ENCODE results near the gene URB1.

Gene URB1

DNA sequence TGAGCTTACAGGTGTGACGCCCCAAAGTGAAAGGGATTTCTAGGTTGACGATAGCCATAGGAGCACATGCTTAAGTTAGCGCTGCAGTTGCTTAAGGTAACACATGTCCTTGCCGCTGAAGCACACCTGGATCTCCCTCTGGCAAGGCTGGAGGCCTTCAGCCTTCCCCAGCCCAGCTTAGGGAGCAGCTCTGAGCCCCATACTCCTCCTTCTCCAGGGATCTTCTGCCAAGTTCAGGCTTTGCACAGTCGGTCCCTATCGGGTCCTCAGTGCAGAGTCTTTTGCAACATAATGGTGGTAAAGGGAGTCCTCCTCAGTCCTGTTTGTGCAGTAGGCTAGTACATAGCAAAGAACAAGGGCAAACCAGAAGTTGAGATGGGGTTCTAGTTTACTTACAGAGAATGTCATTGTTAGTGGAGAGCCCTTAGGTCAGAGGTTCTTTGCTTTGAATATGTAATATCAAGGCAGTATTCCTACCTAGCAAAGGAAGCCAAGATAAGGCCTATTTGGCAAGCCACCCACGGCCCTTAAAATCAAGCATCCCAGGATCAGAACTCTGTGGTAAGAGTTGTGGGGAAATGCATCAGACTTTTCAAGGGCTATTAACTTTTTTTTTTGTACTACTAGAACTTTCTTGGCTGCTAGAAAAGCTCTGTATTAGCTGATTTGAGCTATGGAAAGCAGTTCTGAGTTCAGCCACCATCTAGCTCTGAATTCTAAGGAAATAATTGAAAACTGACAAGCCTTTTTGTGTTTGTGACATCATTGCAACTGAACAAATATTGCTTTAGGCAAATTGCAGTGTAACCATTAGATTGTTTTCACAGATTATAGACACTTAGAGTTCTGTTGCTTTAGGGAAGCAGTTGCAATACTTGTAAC, 21.1 kb upstream of the URB1 start:
- TF ChIP-seq GATA2 (IDR thresholded peaks at IDR 0.05; ENCODE audit: low read depth, low read length) = no peak
- TF ChIP-seq GATA3 (IDR thresholded peaks at IDR 0.05; ENCODE audit: low read depth, low read length) = no peak

DNA sequence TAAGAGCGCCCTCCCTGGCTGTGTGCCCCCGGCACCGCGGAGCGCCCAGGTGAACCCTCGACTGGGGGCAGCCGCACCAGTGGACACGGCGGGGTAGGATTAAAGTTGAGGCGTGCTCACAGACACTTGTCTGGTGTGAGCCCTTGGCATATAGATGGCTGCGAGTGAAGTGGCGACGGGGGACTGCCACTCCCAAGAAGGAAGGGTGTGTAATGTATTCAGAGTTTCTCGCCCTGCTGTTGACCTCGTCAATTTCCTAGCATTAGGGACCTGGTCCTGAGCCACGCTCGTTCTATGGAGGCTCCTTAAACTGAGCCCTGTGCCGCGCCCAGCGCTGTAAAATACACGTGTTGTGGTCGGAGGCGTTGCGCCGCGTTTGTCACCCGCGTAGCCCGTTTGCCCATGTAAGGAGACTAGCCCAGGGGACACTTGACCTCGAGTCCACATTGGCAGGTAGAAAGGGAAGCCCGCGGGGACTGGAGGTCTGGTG, 20.2 kb upstream of the URB1 start:
- TF ChIP-seq GATA2 (IDR thresholded peaks at IDR 0.05; ENCODE audit: low read depth, low read length) = no peak
- no peak for TF ChIP-seq GATA3 (IDR thresholded peaks at IDR 0.05; ENCODE audit: low read depth, low read length)

DNA sequence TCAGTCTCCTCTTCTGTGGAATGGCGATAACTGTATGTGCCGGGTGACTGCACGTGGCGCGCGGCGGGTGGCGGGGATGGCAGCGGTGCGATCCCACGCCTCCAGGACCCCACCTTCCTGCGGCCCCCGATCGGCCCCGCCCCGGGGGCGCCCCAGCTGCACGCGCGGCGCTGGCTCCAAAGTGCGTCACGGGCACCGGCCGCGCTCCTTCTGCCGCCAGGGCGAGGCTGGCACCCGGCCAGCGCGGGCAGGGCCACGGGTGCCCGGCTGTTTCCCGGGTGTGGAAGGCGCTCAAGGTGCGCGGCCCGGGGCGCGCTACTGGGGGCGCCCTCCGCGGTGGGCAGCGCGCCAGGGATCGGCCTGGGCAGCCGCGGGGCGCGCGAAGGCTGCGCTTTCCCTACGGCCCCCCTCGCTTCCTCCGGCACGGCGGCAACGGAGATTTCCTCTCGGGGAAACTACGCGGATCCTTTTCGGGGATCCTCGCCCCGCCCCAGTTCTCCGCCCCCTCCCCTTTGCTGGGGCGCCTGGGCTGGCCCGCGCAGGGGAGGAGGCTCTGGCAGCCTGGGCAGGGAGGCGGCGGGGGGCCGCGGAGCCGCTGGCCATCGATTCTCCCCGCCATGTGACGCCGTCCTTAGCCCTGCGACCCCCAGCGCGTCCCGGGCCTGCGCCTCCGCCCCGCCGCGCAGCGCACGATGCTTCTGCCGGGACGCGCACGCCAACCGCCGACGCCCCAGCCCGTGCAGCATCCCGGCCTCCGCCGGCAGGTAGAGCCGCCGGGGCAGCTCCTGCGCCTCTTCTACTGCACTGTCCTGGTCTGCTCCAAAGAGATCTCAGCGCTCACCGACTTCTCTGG, 19.6 kb upstream of the URB1 start, which contains the start of gene EVA1C:
EVA1C (plus strand) TSS at position 545 of the 853 bp plus-strand sequence; CDS start at position 693, 148 bp downstream.
- TF ChIP-seq GATA3 (IDR thresholded peaks at IDR 0.05; ENCODE audit: low read depth, low read length) = no peak
- no peak for TF ChIP-seq GATA2 (IDR thresholded peaks at IDR 0.05; ENCODE audit: low read depth, low read length)

DNA sequence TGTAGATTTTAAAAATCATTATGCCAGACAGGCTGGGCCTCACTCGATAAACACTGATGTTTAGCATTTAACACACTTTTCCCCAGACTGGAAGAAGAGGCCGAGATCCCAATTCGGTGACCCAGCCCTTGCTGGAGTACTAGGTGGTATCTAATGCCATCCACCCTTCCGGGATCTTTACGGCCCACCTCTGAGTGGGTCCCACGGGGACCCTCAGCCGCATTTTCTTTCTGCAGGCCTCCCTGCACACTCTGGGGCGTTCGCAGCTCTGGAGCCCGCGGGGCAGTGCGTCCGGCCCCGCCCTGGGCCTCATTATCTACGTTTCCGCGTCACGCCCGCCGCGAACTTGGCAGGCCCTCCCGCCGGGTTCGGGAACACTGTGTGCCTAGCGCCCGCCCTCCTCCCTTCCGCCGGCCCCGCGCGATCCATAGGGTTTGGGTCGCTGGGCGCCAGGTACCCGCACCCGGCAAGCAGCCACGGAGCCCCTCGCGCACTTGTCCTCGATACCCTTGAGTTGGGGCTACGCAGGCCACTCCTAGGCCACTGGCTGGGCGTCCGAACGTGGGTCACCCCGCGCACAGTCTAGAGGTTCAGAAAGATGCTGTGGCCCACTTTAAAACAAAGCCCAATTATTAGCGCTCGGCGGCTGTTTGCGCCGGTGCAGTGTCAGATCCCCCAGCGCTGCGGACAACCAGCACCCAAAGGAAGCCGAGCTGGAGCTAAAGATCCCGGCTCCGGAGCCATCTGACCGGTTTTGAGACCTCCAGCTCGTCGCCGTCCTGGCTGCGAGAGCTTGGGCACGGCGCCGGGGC, 18.7 kb upstream of the URB1 start:
- TF ChIP-seq GATA3 (IDR thresholded peaks at IDR 0.05; ENCODE audit: low read depth, low read length) (no peak), GATA2 (IDR thresholded peaks at IDR 0.05; ENCODE audit: low read depth, low read length) (no peak)

DNA sequence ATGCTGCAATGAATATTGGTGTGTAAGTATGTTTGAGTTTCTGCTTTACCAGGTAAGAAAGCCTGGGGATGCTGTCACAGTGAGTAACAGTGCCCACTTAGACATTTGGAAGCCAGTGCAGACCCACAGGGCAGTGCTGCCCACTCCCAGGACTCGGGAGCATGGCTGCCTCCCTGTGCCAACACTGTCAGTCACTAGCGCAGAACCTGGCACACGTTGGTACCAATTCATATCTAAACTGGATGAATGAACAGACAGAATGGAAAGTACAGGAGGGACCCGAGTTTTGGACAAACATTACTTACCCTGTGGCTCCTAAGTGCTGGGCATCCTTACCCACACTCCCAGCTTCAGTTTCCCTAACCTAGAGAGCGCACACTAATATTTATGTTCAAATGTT, 18.1 kb upstream of the URB1 start:
- TF ChIP-seq GATA3 (IDR thresholded peaks at IDR 0.05; ENCODE audit: low read depth, low read length) (no peak), GATA2 (IDR thresholded peaks at IDR 0.05; ENCODE audit: low read depth, low read length) (no peak)

DNA sequence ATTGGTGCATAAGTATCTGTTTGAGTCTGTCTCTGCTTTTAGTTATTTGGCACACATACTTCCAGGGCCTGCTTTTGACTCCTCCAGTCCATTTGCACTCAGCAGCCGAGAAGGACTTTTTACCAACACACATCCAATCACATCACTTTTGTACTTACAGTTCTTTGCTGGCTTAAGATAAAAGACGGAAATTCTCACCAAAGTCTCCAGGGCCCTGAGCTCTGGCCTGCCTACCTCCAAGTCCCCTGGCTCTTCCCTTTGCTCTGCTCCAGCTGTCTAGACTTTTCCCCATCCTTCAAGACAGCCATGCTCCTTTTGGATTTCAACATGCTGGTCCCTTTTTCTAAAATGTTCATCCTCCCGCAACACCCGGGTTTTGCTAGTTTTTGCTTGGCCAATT, 17.5 kb upstream of the URB1 start:
- TF ChIP-seq GATA2 (IDR thresholded peaks at IDR 0.05; ENCODE audit: low read depth, low read length) (no peak), GATA3 (IDR thresholded peaks at IDR 0.05; ENCODE audit: low read depth, low read length) (no peak)

DNA sequence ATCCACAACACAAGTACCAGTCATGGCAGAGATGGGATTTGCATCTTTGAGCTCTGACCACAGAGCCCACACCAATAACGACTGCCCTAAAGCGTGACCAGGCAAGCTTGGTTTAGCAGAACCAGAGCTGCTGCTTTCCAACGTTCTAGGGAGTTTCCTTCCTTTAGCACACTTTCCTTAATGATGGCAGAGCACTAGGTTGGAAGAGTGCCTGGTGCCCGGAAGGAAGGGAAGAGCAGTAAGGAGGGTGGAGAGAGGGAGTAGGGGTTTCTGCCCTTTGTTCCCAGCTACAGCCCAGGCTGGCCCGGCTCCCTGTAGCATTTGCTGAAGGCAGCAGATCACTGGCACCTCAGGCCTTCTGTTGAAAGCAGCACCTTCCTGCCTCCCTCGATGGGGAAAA, 13.6 kb upstream of the URB1 start:
- TF ChIP-seq GATA3 (IDR thresholded peaks at IDR 0.05; ENCODE audit: low read depth, low read length) = no peak
- TF ChIP-seq GATA2 (IDR thresholded peaks at IDR 0.05; ENCODE audit: low read depth, low read length) = no peak

DNA sequence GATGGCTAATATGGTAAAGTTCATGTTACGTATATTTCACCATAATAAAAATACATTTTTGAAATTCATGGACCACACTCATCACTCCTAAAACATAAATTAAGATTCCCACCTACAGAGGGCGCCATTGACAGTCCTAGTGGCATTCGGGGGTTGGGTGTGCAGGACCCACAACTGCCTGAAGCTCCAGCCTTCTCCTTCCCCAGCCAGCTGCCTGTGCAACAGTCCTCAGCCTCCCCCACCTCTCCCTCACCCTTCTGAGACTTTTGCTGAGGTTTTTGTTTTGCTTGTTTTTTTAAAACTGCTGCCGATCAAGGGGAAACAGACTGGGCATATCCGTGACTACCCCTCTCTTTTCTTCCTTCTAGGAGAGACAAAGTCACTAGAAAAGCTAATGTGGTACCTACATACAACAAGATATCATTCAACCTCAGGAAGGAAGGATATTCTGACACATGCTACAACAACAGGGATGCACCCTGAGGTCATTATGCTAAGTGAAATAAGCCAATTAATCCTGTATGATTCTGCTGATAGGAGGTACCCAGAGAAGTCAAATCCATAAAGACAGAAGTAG, 10.5 kb upstream of the URB1 start:
- TF ChIP-seq GATA2 (IDR thresholded peaks at IDR 0.05; ENCODE audit: low read depth, low read length) = no peak
- no peak for TF ChIP-seq GATA3 (IDR thresholded peaks at IDR 0.05; ENCODE audit: low read depth, low read length)

DNA sequence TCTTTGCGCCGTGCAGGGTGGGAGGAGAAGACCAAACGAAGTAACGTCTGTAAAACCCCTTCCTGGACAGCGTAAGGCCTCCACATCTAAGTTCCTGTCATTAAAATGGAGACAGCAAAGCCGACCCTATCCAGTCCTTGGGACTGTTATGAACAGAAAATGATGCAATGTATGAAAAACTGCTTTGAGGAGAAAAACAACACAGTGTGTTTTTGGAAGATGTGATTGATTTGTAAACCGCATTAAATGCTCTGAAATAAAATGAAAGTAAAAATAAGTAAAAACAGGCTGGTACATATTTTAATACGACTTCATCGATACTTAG, 827 bp upstream of the URB1 start:
- TF ChIP-seq GATA3 (IDR thresholded peaks at IDR 0.05; ENCODE audit: low read depth, low read length) (no peak), GATA2 (IDR thresholded peaks at IDR 0.05; ENCODE audit: low read depth, low read length) (no peak)

DNA sequence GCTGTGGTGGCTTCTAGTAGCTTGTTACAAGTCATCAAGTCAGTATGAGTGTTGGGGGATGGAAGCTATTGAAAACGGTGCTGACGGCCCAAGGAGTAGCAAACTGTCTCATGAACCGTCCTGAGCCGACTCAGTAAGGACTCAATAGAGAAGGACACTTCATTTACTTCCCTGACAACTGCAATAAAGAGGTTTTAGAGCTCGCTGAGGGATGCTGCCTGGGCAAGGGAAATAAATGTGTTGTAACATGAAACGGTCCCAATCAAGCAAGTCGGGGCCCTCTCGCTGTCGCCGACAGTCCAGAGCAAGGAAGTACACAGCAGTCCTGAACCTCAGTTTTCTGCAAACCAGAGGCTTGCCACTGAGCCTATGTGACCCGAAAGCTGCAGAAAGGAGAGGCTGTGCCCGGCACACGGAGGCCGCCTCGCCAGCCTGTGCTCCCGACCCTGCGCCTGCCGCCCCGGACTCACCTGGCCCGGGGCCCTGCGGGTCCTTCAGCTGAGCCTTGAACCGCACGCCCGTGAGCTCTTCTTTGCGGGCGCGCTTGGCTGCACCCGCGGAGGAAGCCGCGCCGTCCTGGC, 423 bp downstream of the URB1 start:
- TF ChIP-seq GATA3 (IDR thresholded peaks at IDR 0.05; ENCODE audit: low read depth, low read length) = no peak
- no peak for TF ChIP-seq GATA2 (IDR thresholded peaks at IDR 0.05; ENCODE audit: low read depth, low read length)

DNA sequence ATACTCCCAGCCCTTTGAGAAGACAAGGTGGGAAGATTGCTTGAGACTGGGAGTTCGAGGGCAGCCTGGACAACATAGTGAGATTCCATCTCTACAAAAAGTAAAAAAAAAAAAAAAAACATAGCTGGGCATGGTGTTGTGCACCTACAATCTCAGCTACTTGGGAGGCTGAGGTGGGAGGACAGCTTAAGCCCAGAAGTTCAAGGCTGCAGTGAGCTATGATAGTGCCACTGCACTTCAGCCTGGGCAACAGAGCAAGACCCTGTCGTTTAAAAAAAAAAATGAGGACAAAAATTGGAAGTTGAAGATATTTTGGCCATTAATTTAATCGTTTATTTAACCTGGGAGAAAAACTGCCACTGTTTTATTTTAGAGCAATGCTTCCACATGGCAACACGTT, 1.1 kb downstream of the URB1 start:
- TF ChIP-seq GATA3 (IDR thresholded peaks at IDR 0.05; ENCODE audit: low read depth, low read length) (no peak), GATA2 (IDR thresholded peaks at IDR 0.05; ENCODE audit: low read depth, low read length) (no peak)

DNA sequence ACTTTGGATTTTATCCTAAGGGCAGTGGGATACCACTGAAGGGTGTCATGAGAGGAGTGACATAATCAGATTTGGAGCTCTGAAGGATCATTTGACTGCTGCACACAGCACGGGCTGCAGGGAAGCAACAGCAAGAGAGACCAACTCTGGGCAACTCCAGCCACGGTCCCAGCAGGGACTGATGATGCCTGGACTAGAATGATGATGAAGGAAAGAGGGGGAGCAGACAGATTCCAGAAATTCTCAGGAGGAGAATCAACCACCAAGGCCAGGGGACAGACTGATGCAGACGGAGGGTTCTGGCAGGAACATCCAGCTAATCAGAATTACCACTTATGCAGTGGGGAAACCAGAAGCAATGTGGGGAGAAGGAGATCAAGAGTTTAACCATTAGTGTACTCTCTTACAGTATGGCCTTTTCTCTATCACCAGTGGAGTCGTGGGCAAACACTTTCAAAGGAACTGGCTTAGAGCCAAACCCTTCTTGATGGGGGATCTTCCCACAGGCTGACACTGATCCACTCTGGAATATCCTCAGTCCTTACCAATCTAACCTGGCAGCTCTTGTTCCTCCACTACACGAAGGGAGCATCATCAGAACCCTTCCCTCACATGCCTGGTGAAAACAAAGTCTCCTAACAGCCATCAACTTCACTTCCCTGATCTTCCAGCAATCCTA, 3.3 kb downstream of the URB1 start:
- TF ChIP-seq GATA2 (IDR thresholded peaks at IDR 0.05; ENCODE audit: low read depth, low read length) (no peak), GATA3 (IDR thresholded peaks at IDR 0.05; ENCODE audit: low read depth, low read length) (no peak)

DNA sequence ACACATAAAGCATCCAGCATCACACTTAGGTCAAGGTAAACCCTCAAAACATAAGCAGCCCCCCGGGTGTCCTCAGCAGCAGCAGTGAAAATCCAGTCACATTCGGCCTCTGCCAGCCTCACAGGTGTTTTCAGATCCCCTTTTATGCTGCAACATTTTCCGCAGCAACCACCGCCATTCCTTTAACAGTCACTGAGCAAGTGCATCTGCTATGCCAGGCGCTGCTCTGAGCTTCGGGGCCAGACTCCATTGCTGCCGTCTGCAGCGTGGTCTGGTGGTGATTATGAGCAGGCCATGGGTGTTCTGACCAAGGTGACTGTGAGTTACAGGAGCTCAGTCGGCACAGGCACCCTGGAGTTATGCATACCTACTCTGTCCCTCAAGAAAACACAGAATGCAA, 4.5 kb downstream of the URB1 start:
- no peak for TF ChIP-seq GATA2 (IDR thresholded peaks at IDR 0.05; ENCODE audit: low read depth, low read length)
- no peak for TF ChIP-seq GATA3 (IDR thresholded peaks at IDR 0.05; ENCODE audit: low read depth, low read length)

All from SH-SY5Y (cell line).